Astrocyte (in vitro differentiated cells and primary cell): ENCODE data around the gene BMF.

ENCODE experiments used
- EZH2 ChIP-seq: IDR thresholded peaks from 2 replicates; pipeline ENCODE4 v1.6.1; 2012; ENCODE audit warnings: mild to moderate bottlenecking, low read length, inconsistent platforms; ENCODE audit not compliant: insufficient read depth
- TF ChIP-seq, protein P1 (sequence below): IDR thresholded peaks from 2 replicates; pipeline ENCODE4 v1.5.1; 2011; ENCODE audit warnings: low read depth, mild to moderate bottlenecking, inconsistent platforms, low read length, moderate library complexity; ENCODE audit not compliant: insufficient read depth

- TF ChIP-seq, protein P1, sequence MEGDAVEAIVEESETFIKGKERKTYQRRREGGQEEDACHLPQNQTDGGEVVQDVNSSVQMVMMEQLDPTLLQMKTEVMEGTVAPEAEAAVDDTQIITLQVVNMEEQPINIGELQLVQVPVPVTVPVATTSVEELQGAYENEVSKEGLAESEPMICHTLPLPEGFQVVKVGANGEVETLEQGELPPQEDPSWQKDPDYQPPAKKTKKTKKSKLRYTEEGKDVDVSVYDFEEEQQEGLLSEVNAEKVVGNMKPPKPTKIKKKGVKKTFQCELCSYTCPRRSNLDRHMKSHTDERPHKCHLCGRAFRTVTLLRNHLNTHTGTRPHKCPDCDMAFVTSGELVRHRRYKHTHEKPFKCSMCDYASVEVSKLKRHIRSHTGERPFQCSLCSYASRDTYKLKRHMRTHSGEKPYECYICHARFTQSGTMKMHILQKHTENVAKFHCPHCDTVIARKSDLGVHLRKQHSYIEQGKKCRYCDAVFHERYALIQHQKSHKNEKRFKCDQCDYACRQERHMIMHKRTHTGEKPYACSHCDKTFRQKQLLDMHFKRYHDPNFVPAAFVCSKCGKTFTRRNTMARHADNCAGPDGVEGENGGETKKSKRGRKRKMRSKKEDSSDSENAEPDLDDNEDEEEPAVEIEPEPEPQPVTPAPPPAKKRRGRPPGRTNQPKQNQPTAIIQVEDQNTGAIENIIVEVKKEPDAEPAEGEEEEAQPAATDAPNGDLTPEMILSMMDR, result no peak
- no peak for TF ChIP-seq EZH2
Measured at GRCh38 chr15:40121911-40122638, 13.4 kb upstream of the BMF start.
